PC-3 (cell line): Measurements from ENCODE around the gene TJP3.

Source experiments
- CTCF ChIP-seq: fragments of 300-600 bp; sonication (generic); conservative IDR thresholded peaks from 2 replicates; pipeline ENCODE4 v1.5.1; 2017; ENCODE audit warnings: antibody characterized with exemption, low read depth, mild to moderate bottlenecking, low read length
- EZH2 ChIP-seq: fragments of 300-600 bp; sonication (generic); IDR thresholded peaks from one replicate; pipeline ENCODE4 v1.6.1; 2017; ENCODE audit warnings: antibody characterized with exemption, mild to moderate bottlenecking, low read length; ENCODE audit not compliant: unreplicated experiment
- EZH2phosphoT487 ChIP-seq: fragments of 300-600 bp; sonication (generic); IDR thresholded peaks from 2 replicates; pipeline ENCODE4 v1.6.1; 2018; ENCODE audit warnings: mild to moderate bottlenecking, antibody characterized with exemption, low read length, borderline replicate concordance

- no peak for TF ChIP-seq EZH2
- no peak for TF ChIP-seq CTCF
- TF ChIP-seq EZH2phosphoT487, result no peak
Observed at GRCh38 chr19:3768015-3768747, 60.0 kb downstream of the TJP3 start.
